HG03045 (cell line): ENCODE measurements around the gene KLHL14.
"Not testable (repeated sequence)": the region's sequence is repeated elsewhere in the genome, so short reads cannot be mapped to it uniquely, and the experiment has no call there.

Experiments used
- ATAC-seq: cut with Tn5 transposase; IDR thresholded peaks from one replicate; pipeline ENCODE4 v1.9.1; 2021; ENCODE audit warnings: mild to moderate bottlenecking, moderate library complexity; ENCODE audit not compliant: unreplicated experiment

KLHL14 gene, protein sequence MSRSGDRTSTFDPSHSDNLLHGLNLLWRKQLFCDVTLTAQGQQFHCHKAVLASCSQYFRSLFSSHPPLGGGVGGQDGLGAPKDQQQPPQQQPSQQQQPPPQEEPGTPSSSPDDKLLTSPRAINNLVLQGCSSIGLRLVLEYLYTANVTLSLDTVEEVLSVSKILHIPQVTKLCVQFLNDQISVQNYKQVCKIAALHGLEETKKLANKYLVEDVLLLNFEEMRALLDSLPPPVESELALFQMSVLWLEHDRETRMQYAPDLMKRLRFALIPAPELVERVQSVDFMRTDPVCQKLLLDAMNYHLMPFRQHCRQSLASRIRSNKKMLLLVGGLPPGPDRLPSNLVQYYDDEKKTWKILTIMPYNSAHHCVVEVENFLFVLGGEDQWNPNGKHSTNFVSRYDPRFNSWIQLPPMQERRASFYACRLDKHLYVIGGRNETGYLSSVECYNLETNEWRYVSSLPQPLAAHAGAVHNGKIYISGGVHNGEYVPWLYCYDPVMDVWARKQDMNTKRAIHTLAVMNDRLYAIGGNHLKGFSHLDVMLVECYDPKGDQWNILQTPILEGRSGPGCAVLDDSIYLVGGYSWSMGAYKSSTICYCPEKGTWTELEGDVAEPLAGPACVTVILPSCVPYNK

DNA sequence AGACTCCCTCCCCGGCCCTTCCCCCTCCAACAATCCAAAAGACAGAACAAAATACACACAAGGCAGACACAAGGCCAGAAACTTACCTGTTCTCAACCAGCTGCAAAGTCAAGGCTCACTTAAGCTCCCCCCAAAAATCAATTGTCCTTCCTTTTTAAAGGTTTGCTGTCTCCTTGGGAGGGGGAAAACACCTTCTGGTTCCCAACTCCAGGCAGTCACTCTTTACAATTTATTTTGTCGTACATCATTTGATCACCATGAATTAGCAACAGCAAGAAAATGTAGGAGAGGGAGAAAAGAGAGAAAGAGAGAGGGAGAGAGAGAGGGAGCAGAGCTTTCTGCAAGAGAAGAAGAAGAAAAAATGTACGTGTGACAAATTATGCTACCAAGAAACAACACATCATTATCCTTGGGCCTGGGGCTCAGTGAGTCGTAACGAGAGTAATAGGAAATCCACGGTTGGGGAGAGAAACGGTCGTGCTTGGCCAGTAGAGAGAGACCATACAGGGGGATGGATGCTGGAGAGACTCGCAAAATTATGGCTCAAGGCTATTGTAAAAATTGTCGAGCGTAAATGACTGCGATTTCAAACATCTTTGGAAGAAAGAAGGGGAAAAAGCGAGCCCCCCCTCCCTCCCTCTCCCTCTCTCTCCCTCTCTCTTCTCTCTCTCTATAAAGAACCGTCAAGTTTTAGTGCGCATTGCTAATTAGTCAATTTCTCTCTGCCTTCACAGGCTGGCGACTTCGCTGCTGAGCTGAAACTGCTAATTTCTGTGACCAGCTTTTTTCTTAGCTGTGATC, at the start of gene KLHL14:
TSS of gene KLHL14 (minus strand) at position 443 of the 801 bp plus-strand sequence. CDS start 2,432 bp downstream, outside the sequence.
- no peak for ATAC-seq

- ATAC-seq, result no peak
These were observed 49.4 kb upstream of the KLHL14 start for GRCh38 chr18:32822197-32822596.

- no peak for ATAC-seq
These were observed 43.1 kb upstream of the KLHL14 start for GRCh38 chr18:32815881-32816280.

DNA sequence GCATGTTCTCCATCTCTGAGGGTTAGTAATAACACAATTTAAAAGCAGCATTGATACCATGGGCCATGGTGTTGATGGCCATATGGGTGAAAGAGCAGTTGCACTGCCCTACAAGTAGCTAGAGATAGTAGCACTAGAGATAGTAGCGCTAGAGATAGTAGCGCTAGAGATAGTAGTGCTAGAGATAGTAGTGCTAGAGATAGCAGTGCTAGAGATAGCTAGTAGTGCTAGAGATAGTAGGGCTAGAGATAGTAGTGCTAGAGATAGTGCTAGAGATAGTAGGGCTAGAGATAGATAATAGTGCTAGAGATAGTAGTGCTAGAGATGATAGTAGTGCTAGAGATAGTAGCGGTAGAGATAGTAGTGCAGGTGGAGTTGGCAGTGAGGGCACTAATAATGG, 39.5 kb upstream of the KLHL14 start:
- no peak for ATAC-seq

DNA sequence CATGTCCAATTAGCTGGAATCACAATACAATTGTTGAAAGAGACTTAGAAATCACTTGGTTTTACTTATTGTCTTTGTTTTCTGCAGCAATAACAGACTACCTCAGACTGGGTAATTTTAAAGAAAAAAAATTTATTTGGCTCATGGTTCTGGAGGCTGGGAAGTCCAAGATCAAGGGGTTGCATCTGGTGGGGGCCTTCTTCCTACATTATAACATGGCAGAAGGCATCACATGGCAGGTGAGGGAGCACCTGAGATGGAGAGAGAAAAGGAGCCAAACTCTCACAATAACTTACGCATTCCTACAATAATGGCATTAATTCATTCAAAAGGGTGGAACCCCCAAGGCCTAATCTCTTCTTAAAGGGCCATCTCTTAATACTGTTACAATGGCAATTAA, 37.5 kb upstream of the KLHL14 start:
- ATAC-seq, result no peak

GRCh38 chr18:32805354-32805753, 32.5 kb upstream of the KLHL14 start:
- no peak for ATAC-seq

- ATAC-seq, result no peak
These were observed 31.5 kb upstream of the KLHL14 start for GRCh38 chr18:32804134-32804888.

GRCh38 chr18:32803568-32803967, 30.7 kb upstream of the KLHL14 start:
- ATAC-seq, result peak; percentile 86

DNA sequence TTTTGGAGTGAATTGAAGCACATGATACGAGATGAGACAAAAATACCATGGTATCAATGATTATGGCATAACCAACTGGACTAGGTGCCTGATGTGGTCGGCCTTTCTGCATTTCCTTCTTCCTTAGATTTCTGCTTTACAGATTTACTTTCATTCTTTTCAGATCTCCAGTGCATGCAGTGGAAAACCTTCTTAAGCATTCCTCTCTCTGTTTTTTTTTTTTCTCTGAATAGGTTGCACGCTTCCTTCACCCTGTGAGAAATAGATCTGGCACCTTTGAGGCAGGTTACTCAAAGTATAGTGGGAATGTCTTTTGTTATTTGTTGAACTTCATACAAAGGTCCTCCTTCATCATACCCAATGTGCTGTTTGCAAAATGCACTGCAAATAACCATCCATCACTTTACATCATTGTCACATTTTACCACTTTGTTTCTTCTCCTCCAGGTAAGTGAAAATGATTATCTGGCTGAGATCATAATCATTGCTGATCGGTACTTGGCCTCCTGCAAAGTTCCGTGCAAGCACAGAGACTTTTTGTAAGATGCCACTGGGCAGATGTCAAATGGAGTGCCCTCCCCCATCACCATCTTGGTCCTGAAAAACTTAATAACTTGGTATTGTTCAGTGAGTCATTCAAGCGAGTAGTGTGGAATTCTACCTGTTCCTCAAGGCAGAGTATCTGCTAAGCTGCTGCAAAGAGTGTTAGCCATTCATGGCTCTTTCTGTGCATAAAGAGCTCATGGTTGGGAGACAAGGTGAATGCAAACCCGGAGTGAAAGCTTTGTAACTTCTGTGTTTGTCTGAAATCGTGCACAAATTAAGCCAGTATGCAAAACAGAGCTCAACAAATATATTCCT, 30.0 kb upstream of the KLHL14 start:
- ATAC-seq, result peak; percentile 47

DNA sequence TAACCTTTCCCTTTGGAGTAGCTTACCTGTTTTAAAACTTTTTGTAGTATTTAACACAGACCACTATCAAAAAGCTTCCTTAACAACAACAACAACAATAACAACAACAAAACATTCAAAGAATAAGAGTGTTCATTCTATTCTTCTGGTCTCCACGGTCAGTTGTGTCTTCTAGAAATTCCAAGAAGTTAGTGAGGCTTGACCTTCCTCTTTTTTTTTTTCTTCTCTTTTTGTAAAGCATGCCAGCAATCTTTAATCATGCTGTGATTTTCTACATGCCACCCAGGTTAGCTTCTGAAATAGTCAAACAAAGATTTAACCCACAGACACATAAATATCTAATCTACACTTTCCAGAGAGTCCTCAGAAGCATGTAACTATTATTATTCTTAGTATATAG, 28.4 kb upstream of the KLHL14 start:
- ATAC-seq, result no peak

GRCh38 chr18:32798209-32798960, 25.6 kb upstream of the KLHL14 start:
- ATAC-seq, result no peak

DNA sequence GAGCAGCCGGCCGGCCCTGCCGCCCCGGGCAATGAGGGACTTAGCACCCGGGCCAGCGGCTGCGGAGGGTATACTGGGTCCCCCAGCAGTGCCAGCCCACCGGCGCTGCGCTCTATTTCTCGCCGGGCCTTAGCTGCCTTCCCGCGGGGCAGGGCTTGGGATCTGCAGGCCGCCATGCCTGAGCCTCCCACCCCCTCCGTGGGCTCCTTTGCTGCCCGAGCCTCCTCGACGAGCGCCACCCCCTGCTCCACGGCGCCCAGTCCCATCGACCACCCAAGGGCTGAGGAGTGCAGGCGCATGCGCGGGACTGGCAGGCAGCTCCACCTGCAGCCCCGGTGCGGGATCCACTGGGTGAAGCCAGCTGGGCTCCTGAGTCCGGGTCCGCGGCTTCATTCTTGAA, 21.8 kb upstream of the KLHL14 start:
- not testable (repeated sequence) for ATAC-seq

- no peak for ATAC-seq
These were observed 6.2 kb upstream of the KLHL14 start for GRCh38 chr18:32779010-32779409.

DNA sequence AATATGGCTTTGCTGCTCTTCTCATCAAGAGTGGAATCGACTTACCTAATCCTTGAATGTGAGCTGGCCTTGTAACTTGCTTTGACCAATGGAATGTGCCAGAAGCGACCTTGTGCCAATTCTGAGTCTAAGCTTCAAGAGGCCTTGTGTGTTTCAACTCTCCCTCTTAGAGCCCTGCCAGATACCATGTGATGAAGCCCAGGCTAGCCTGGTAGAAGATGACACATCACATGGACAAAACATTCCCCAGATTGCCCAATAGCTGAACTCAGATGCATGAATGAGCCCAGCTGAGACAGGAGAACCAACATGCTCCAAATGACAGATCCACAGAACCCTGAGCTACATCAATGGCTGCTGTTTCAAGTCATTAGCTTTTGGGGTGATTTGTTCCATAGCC, 4.2 kb upstream of the KLHL14 start:
- no peak for ATAC-seq

DNA sequence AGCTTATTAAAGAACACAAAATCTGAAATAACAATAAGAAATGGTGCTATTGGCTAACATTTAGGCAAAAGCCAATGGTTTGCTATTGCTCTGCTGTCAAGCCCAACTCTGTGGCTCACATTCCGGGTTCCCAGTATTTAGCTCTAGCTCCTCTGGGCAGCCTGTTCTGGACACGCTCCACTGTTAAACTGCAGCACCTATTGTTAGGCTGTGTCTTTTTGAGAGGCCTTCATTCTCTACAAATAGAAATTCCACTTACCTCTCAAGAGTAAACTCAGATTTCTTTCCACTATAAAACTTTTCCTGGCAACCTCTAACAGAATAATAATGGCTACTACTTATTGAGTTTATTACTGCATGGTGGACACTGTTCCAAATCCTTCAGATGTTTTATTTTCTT, 3.7 kb upstream of the KLHL14 start:
- no peak for ATAC-seq

GRCh38 chr18:32775628-32776027, 2.8 kb upstream of the KLHL14 start:
- no peak for ATAC-seq

DNA sequence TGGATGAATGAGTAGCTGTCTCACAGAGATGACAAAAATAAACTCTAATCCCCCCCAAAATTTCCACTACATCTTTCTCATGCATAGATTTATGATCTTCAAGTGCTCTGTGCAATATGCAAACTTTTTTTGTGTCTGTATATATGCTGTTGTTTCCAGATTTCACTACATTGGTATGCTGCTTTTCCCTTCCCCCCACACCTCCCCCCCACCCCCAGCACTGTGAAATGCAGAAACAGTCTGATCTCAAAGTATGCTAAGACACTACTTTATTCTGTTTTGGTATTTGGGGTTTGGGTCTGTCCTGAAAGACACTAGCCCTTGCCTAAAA, 524 bp upstream of the KLHL14 start:
- ATAC-seq, result no peak

GRCh38 chr18:32771871-32772580, 797 bp downstream of the KLHL14 start:
- no peak for ATAC-seq
